Type B pancreatic cell (in vitro differentiated cells): ENCODE results near the gene IFFO2. TPM values are rescaled to one million over a fixed set of nuclear protein-coding genes. Genes with fewer than 3 reads are reported as not detected.
A peak's percentile ranks its signal among the peaks of the same experiment; 100 is the strongest.

Experiments
- DNase-seq: peaks from one replicate; pipeline ENCODE4 v3.0.0; 2021; ENCODE audit warnings: mixed read lengths; ENCODE audit not compliant: unreplicated experiment; ENCODE audit errors: extremely low spot score
- H3K27ac Mint-ChIP-seq: 2 replicates; pipeline ENCODE4 v1.8.0; 2021; ENCODE audit warnings: mild to moderate bottlenecking, mixed read lengths
- H3K27me3 Mint-ChIP-seq: 2 replicates; pipeline ENCODE4 v1.8.0; 2021; ENCODE audit warnings: mixed read lengths
- H3K36me3 Mint-ChIP-seq: 2 replicates; pipeline ENCODE4 v1.8.0; 2021; ENCODE audit warnings: mixed read lengths
- H3K4me1 Mint-ChIP-seq: one replicate; pipeline ENCODE4 v1.8.0; 2021; ENCODE audit warnings: mixed read lengths; ENCODE audit not compliant: unreplicated experiment
- H3K4me3 Mint-ChIP-seq: 2 replicates; pipeline ENCODE4 v1.8.0; 2021; ENCODE audit warnings: mild to moderate bottlenecking, mixed read lengths
- H3K9me3 Mint-ChIP-seq: 2 replicates; pipeline ENCODE4 v1.8.0; 2021; ENCODE audit warnings: mixed read lengths
- total RNA-seq: library from RNA; stranded (reverse); gene quantifications from 2 replicates; pipeline ENCODE4 v1.2.1, GENCODE V29; 2021; ENCODE audit warnings: low replicate concordance
- TF ChIP-seq, protein P1 (sequence below): fragments of 200-600 bp; sonication (generic); conservative IDR thresholded peaks from 2 replicates; pipeline ENCODE4 v1.5.0; 2021; ENCODE audit warnings: antibody characterized with exemption, mild to moderate bottlenecking

The IFFO2 gene
- total RNA-seq, 1 donor from 2014 or later: 11.3 TPM

GRCh38 chr1:18972531-18972930, 16.1 kb upstream of the IFFO2 start:
- Mint-ChIP-seq H3K27ac (no peak overlapping the region), H3K4me1 (no peaks in the 10 kb centered on the region), H3K27me3 (peaks cover 9% of the 10 kb centered on the region), H3K36me3 (no peaks in the 10 kb centered on the region), H3K4me3 (no peak overlapping the region), H3K9me3 (no peaks in the 10 kb centered on the region)
- no peak for DNase-seq
- TF ChIP-seq, protein P1, sequence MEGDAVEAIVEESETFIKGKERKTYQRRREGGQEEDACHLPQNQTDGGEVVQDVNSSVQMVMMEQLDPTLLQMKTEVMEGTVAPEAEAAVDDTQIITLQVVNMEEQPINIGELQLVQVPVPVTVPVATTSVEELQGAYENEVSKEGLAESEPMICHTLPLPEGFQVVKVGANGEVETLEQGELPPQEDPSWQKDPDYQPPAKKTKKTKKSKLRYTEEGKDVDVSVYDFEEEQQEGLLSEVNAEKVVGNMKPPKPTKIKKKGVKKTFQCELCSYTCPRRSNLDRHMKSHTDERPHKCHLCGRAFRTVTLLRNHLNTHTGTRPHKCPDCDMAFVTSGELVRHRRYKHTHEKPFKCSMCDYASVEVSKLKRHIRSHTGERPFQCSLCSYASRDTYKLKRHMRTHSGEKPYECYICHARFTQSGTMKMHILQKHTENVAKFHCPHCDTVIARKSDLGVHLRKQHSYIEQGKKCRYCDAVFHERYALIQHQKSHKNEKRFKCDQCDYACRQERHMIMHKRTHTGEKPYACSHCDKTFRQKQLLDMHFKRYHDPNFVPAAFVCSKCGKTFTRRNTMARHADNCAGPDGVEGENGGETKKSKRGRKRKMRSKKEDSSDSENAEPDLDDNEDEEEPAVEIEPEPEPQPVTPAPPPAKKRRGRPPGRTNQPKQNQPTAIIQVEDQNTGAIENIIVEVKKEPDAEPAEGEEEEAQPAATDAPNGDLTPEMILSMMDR: peak; percentile 19

GRCh38 chr1:18970762-18971161, 14.3 kb upstream of the IFFO2 start:
- H3K27ac Mint-ChIP-seq: no peak overlapping the region
- H3K27me3 Mint-ChIP-seq: peaks cover 16% of the 10 kb centered on the region
- no peaks in the 10 kb centered on the region for H3K36me3 Mint-ChIP-seq
- H3K9me3 Mint-ChIP-seq: no peaks in the 10 kb centered on the region
- H3K4me1 Mint-ChIP-seq: peaks cover 4% of the 10 kb centered on the region
- no peak overlapping the region for H3K4me3 Mint-ChIP-seq
- DNase-seq: no peak
- TF ChIP-seq, protein P1: no peak

- H3K36me3 Mint-ChIP-seq: no peaks in the 10 kb centered on the region
- peaks cover 5% of the 10 kb centered on the region for H3K4me1 Mint-ChIP-seq
- DNase-seq: no peak
- H3K27ac Mint-ChIP-seq: no peak overlapping the region
- H3K9me3 Mint-ChIP-seq: no peaks in the 10 kb centered on the region
- peaks cover 19% of the 10 kb centered on the region for H3K27me3 Mint-ChIP-seq
- no peak overlapping the region for H3K4me3 Mint-ChIP-seq
- TF ChIP-seq, protein P1: no peak
Measured at GRCh38 chr1:18970358-18970757, 13.9 kb upstream of the IFFO2 start.

- peaks cover 10% of the 10 kb centered on the region for H3K4me1 Mint-ChIP-seq
- TF ChIP-seq, protein P1: no peak
- no peaks in the 10 kb centered on the region for H3K9me3 Mint-ChIP-seq
- no peak overlapping the region for H3K27ac Mint-ChIP-seq
- H3K4me3 Mint-ChIP-seq: no peak overlapping the region
- DNase-seq: no peak
- H3K27me3 Mint-ChIP-seq: peaks cover 37% of the 10 kb centered on the region
- no peaks in the 10 kb centered on the region for H3K36me3 Mint-ChIP-seq
Measured at GRCh38 chr1:18967066-18967690, 10.7 kb upstream of the IFFO2 start.

DNA sequence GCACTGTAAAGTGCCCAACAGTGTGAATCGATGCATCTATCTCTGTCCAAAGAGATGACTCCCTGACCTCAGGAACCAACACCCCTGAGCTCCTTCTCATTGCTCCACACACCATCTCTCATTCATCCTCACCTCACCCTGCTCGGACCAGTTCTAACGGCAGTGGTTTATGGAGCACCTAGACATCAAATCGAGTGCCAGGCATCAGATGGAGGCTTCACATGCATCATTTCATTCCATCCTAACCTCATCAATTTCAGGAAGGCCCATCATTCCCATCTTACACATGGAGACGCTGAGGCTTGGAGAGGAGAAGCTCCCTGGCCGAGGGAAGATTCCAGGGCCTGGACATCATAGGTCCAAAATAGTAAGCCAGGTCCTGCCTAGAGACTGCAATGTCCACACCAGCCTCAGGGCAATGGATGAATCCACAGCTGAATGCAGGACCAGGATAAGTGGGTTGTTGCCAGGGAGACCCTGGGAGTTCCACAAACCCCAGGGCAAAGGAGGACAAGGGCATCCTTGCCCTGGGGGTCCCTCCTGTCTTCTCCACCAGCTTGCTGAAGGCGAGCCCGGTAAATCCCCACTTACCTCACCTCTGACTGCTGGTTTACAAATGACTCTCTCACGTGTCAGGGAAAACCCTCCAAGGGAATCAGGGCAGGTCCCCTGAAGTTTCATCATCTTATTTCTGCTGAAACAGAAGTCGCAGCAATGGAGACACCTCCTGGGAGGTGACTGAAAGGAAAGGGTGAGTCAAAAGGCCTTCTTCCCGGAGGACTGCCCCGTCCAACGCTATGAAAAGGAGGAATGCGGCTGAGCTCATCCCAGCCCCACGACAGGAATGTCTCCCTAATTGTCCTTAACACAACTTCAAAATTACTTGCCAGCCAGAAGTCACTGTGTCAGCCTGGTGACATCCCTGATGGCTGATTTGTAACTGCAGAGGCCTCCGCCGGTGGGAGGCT, 9.0 kb upstream of the IFFO2 start:
- TF ChIP-seq, protein P1: no peak
- peaks cover 49% of the 10 kb centered on the region for H3K27me3 Mint-ChIP-seq
- DNase-seq: no peak
- peaks cover 10% of the 10 kb centered on the region for H3K4me1 Mint-ChIP-seq
- no peaks in the 10 kb centered on the region for H3K36me3 Mint-ChIP-seq
- H3K4me3 Mint-ChIP-seq: no peak overlapping the region
- H3K9me3 Mint-ChIP-seq: no peaks in the 10 kb centered on the region
- H3K27ac Mint-ChIP-seq: peak overlapping the region; percentile 40
